H1 (cell line): Measurements from ENCODE around the gene TEN1. TPM values are rescaled to one million over a fixed set of nuclear protein-coding genes. Genes with fewer than 3 reads are reported as not detected.

ENCODE experiments used
- EGR1 ChIP-seq: IDR thresholded peaks from 2 replicates; pipeline ENCODE4 v1.6.1; 2011; ENCODE audit warnings: low read depth, low read length, borderline replicate concordance
- EP300 ChIP-seq, 2 experiments: IDR thresholded peaks; 1 replicate in 1 of 2; 2 replicates in 1 of 2; pipeline ENCODE4 v1.6.1; 2011 to 2012; ENCODE audit warnings: low read depth in 2 of 2, low read length in 2 of 2, mild to moderate bottlenecking in 2 of 2, borderline replicate concordance in 1 of 2, inconsistent platforms in 1 of 2, moderate library complexity in 1 of 2
- PHF8 ChIP-seq: fragments of 200-600 bp; sonication (generic); conservative IDR thresholded peaks from 2 replicates; pipeline ENCODE4 v1.7.1; 2012; ENCODE audit warnings: low read depth, mild to moderate bottlenecking, inconsistent platforms, low read length, moderate library complexity
- POU5F1 ChIP-seq: IDR thresholded peaks from 2 replicates; pipeline ENCODE4 v1.6.1; 2011; ENCODE audit warnings: low read depth, mild to moderate bottlenecking, low read length, moderate library complexity
- SIX5 ChIP-seq: IDR thresholded peaks from 2 replicates; pipeline ENCODE4 v1.6.1; 2011; ENCODE audit warnings: mild to moderate bottlenecking, low read depth, low read length
- ZNF274 ChIP-seq: IDR thresholded peaks from 2 replicates; pipeline ENCODE4 v1.7.0; 2012; ENCODE audit warnings: low read length, borderline replicate concordance; ENCODE audit errors: extremely low read depth
- polyA plus RNA-seq, 7 experiments: library from polyadenylated mRNA; depleted of rRNA in 3 of 7; stranded (reverse) in 5 of 7; unstranded in 2 of 7; fragments of >200 nt in 5 of 7; fragments of 200-250 nt in 2 of 7; gene quantifications; 1 replicate in 5 of 7; 2 replicates in 1 of 7; 4 replicates in 1 of 7; pipeline versions ENCODE4 v1.2.1 to v1.2.3, GENCODE V29; 2011 to 2013; ENCODE audit warnings: missing spikeins in 2 of 7, mixed read lengths in 2 of 7
- total RNA-seq: library from RNA; stranded (reverse); fragmentation: NEBNext Ultra II Directional; extraction: Animal tissue kit (Norgen Biotek cat#: 25700); gene quantifications from 2 replicates; pipeline ENCODE4 v1.2.1, GENCODE V29; 2021

The TEN1 gene
- total and polyA plus RNA-seq, 2 of the 8 experiments (the other 6 are each of a cell fraction or from before 2014, with no cell fraction given) = 15.9 to 18.7 TPM

- TF ChIP-seq PHF8 (no peak), ZNF274 (no peak), EGR1 (no peak), EP300 (IDR thresholded peaks at IDR 0.05; ENCODE audit: borderline replicate concordance in 1 of 2, low read depth in 2 of 2, low read length in 2 of 2) (no peak), SIX5 (no peak), POU5F1 (no peak)
These were observed 12.4 kb downstream of the TEN1 start (continued) for GRCh38 chr17:75991396-75991795.
